HG02623 (cell line): Measurements from ENCODE around the gene SURF2.
"Not testable (repeated sequence)": the region's sequence is repeated elsewhere in the genome, so short reads cannot be mapped to it uniquely, and the experiment has no call there.

Source experiments
- ATAC-seq: cut with Tn5 transposase; IDR thresholded peaks from one replicate; pipeline ENCODE4 v1.9.1; 2021; ENCODE audit warnings: moderate library complexity; ENCODE audit not compliant: unreplicated experiment

SURF2 gene

GRCh38 chr9:133356391-133357091 lies at the start of gene SURF2, which contains the start of gene SURF1:
TSS of gene SURF2 (plus strand) at chr9:133356550. CDS start at chr9:133356593, 43 bp downstream.
TSS of gene SURF1 (minus strand) at chr9:133356487. CDS start at chr9:133356453, 34 bp downstream.
- ATAC-seq = peak; percentile 52

DNA sequence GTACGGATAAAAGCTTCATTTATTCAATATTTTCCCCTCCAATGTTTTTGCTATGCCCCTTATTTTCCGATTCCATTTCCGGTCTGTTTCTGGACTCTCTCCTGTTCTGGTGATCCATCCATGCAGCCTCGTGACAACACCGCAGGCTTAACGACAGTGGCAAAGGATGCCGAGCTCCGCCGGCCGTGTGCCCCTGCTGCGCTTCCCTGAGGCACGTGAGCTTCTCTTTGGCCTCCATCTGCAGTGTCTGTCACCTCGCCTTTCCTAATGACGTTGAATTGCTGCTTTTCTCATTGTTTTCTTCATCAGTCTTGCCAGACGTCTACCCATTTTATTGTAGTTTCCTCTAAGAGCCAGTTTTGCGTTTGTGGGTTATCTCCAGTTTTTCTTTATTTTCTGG lies 49.0 kb upstream of the SURF2 start:
- no peak for ATAC-seq

- no peak for ATAC-seq
These were observed 46.7 kb upstream of the SURF2 start for GRCh38 chr9:133309608-133310007.

GRCh38 chr9:133315997-133316396 lies 40.4 kb upstream of the SURF2 start:
- ATAC-seq = no peak

- ATAC-seq = not testable (repeated sequence)
These were observed 38.8 kb upstream of the SURF2 start for GRCh38 chr9:133317551-133317950.

- no peak for ATAC-seq
These were observed 35.9 kb upstream of the SURF2 start for GRCh38 chr9:133320421-133320881.

DNA sequence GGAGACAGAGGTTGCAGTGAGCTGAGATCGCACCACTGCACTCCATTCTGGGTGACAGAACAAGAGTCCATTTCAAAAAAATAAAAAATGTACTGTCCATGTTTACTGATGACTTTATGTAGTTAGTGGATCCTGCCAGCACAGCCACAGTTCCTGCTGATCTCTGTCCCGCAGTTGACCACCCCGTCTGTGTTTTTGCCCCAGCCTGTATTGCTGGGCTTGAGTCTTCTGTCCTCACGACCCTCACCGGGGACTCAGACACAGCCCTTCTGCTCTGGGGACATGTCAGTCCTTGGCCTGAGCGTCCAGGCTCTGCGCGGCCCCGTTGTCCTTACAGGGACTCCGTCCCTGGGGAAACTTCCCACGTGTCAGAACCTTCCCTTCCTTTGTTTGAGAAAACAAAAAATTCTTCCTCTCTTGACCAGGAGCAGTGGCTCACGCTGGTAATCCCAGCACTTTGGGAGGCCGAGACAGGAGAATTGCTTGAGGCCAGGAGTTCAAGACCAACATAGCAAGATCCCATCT lies 34.9 kb upstream of the SURF2 start:
- no peak for ATAC-seq

- ATAC-seq = no peak
These were observed 33.6 kb upstream of the SURF2 start for GRCh38 chr9:133322701-133323100.

DNA sequence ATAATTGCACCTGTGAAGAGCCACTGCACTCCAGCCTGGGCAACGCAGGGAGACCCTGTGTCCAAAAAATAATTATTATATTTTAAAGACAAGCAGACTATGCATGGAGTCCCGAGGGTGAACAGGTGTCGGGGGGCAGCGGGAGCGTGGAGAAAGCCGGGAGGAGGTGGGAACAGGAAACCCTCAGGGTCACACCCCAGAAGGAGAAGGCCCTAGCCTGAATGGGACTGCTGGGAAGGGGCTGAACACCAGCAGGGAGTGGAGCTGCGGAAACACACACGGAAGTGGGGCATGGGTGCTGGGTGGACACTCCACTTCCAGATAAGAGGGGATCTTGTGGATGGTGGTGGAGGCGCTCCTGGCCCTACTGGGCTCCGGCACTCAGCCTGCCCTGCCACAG lies 33.1 kb upstream of the SURF2 start:
- no peak for ATAC-seq

DNA sequence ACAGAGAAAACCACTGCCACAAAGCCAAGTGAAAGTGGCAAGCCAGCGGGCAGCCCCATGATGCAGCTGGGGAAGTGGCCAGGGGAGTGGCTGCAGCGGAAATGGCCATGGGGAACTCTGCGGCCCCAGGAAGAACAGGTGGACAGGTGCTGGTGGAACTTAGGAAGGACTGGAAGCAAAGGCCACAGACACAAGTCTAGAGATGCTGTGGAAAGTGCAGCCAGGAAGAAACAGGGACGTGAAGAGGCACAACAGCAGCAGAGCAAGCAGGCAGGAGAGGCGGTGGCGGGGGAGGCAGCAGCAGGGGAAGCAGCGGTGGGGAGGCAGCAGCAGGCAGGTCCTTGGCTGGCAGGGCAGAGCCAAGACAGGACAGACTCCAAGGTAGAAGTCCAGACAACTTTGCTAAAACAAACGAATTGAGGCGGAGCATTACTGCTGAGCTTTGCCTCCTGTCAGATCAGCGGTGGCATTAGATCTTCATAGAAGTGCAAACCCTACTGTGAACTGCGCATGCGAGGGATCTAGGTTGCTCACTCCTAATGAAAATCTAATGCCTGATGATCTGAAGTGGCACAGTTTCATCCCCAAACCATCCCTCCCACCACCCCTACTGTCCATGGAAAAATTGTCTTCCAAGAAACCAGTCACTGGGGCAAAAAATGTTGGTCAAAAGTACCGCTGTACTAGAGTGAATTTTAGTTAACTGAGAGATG lies 32.2 kb upstream of the SURF2 start:
- no peak for ATAC-seq

DNA sequence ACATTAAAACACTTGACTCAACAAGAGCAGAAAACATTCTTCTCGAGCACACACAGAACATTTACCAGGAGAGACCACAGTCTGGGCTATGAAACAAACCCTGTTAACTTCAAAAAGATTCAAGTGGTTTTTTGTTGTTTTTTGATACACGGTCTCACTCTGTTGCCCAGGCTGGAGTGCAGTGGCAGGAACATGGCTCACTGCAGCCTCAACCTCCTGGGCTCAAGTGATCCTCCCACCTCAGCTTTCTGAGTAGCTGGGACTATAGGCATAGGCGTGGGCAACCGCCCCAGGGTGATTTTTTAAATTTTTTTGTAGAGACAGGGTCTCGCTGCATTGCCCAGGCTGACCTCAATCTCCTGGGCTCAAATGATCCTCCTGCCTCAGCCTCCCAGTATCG lies 29.3 kb upstream of the SURF2 start:
- ATAC-seq = not testable (repeated sequence)

- ATAC-seq = no peak
These were observed 28.4 kb upstream of the SURF2 start for GRCh38 chr9:133327834-133328484.

- not testable (repeated sequence) for ATAC-seq
These were observed 26.8 kb upstream of the SURF2 start for GRCh38 chr9:133329306-133330156.

DNA sequence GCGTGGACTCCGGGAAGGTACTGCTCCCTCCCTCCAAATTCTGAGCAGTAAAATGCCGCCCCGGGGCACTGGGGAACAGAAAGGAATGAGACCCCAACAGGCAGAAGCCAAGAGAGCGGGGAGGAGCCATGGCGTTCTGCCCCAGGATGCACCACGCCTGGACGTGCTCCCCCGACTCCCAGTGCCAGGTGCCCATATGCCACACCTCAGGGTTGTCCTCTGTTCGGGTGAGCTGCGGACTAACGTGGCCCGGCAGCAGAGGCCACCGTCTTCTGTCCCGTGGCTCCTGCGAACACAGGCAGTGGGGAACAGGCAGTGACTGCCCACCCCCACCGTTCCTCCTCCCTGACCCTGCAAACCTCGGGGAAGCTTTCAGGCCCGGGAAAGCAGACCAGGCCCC lies 25.1 kb upstream of the SURF2 start:
- ATAC-seq = no peak

DNA sequence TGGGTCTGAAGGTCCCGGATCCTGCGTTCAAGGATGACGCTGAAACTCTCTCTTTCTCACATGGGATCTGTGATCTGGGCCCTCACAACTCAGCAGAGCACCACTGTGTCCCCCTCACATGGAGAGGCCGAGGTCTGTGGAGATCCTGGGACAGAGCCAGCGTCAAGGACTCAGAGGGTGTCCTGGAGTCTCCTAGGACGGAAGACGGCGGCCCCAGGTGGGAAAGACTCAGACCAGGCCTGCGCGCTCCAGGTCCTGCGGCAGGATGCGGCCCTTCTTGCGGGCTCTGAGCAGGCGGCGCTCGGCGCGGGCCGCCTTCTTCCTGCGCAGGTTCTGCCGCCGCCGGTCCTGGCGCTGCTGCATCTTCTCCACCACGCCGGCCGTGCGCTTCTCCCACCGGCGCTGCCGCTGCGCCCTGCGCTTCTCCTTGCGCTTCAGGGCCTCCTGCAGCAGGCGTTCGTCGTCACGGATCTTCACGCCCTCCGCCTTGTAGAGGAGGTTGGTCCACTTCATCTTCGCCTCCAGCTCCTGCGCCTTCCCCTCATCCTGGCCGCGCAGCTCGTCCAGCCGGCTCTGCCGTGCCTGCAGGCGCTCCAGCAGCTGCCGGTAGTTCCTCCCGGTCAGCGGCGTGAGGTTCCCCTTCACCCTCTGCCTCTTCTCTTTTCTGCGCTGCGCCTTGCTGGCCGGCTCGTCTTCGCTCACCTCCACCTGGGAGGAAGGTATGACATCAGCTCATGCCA lies 24.5 kb upstream of the SURF2 start:
- ATAC-seq = no peak

DNA sequence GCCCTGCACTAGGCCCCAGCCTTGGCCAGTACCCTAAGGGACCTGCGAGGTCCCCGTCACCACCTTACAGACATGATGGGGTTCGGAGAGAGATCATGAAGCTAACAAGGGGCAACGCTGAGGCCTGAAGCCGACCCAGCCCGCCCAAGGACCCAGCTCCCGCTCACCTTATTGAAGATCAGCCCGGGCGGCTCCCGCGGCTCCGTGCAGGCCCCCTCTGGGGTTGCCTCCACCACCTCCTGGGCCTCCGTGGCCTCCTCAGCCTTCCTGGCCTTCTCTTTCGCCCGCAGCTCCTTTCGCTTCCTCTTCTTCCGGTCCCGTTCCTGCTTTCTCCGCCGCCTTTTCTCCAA lies 24.0 kb upstream of the SURF2 start:
- ATAC-seq = no peak

DNA sequence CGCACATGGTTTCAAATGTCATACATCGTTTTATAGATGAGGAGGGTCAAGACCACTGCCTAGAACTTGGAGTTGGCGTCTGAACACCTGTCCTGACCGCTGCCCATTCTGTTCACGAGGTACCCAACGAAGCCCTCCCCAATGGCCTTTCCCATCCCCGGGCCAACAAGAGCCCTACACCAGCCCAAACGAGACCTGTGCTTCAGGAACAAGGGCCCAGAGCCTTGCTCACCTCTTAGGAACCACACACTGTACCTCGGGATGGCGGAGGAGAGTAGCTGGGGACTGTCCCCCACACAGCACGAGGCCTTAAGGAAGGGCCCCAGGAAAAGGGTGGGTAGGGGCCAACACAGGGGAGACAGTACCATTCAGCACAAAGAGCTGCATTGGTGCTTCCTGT lies 23.3 kb upstream of the SURF2 start:
- ATAC-seq = no peak

GRCh38 chr9:133333566-133333965 lies 22.8 kb upstream of the SURF2 start:
- ATAC-seq = no peak

GRCh38 chr9:133334161-133334560 lies 22.2 kb upstream of the SURF2 start:
- no peak for ATAC-seq

- not testable (repeated sequence) for ATAC-seq
These were observed 21.5 kb upstream of the SURF2 start for GRCh38 chr9:133334888-133335287.
